Neutrophil (primary cell): Measurements from ENCODE around the gene CAV2.

Source experiments
- H3K27ac ChIP-seq: fragments of 200-600 bp; sonication (generic); 2 replicates; pipeline ENCODE4 v1.5.1; 2016; ENCODE audit warnings: mild to moderate bottlenecking, moderate library complexity
- H3K27me3 ChIP-seq: fragments of 200-600 bp; sonication (generic); 2 replicates; pipeline ENCODE4 v1.6.0; 2016; ENCODE audit warnings: mild to moderate bottlenecking
- H3K36me3 ChIP-seq: fragments of 200-600 bp; sonication (generic); 2 replicates; pipeline ENCODE4 v1.5.1; 2017
- H3K4me1 ChIP-seq, 2 experiments: fragments of 200-600 bp in 1 of 2; sonication (generic) in 1 of 2; 1 replicate in 1 of 2; 2 replicates in 1 of 2; pipeline versions ENCODE4 v1.5.1 to v1.6.1; 2013 to 2016; ENCODE audit warnings: low read depth in 1 of 2, low read length in 1 of 2, mild to moderate bottlenecking in 1 of 2, moderate library complexity in 1 of 2; ENCODE audit not compliant: control insufficient read depth in 1 of 2, insufficient read depth in 1 of 2
- H3K4me3 ChIP-seq, 2 experiments: fragments of 200-600 bp in 1 of 2; sonication (generic) in 1 of 2; 1 replicate in 1 of 2; 2 replicates in 1 of 2; pipeline ENCODE4 v1.5.1; 2013 to 2016; ENCODE audit warnings: low read depth in 1 of 2, low read length in 1 of 2, mild to moderate bottlenecking in 1 of 2, moderate library complexity in 1 of 2
- H3K9me3 ChIP-seq: fragments of 200-600 bp; sonication (generic); 2 replicates; pipeline ENCODE4 v1.5.1; 2016
- CTCF ChIP-seq: fragments of 200-600 bp; sonication (generic); IDR thresholded peaks from 2 replicates; pipeline ENCODE4 v1.5.1; 2016; ENCODE audit warnings: antibody characterized with exemption

CAV2 gene

GRCh38 chr7:116491887-116492653 lies 7.5 kb upstream of the CAV2 start:
- H3K4me3 ChIP-seq, result no peak overlapping the region
- H3K36me3 ChIP-seq, result no peaks in the 10 kb centered on the region
- TF ChIP-seq CTCF, result no peak

DNA sequence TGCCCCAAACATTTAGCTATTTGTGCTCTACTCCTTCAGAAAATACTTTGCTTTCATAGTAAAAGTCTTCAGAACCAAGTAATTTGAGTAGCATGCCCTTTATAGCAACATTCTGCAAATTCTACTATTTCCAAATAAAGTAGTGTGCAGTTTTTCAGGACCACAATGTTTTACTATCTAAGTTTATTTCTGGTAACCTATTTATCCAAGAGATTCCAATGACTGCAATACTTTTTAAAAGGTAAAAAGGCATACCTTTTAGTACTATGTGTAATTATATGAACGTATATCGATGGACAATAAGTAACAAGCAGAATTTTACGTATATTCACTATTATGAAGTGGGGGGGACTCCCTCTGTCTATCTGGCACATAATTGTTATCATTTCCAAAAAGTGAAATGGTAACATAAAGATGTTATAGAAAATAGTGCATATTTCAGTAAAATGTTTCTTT lies 6.9 kb upstream of the CAV2 start:
- H3K4me1 ChIP-seq, result no peaks in the 10 kb centered on the region
- H3K27ac ChIP-seq, result no peak overlapping the region
- H3K4me3 ChIP-seq, result no peak overlapping the region
- no peaks in the 10 kb centered on the region for H3K36me3 ChIP-seq
- no peaks in the 10 kb centered on the region for H3K9me3 ChIP-seq
- no peak for TF ChIP-seq CTCF
- H3K27me3 ChIP-seq, result peaks cover 10% of the 10 kb centered on the region

More at GRCh38 chr7:116491887-116492653, 7.5 kb upstream of the CAV2 start:
- no peaks in the 10 kb centered on the region for H3K4me1 ChIP-seq
- no peak overlapping the region for H3K27ac ChIP-seq
- H3K27me3 ChIP-seq, result peaks cover 4% of the 10 kb centered on the region
- H3K9me3 ChIP-seq, result no peaks in the 10 kb centered on the region

- Histone ChIP-seq H3K27ac (no peak overlapping the region), H3K27me3 (peaks cover 17% of the 10 kb centered on the region), H3K36me3 (no peaks in the 10 kb centered on the region), H3K4me3 (no peak overlapping the region), H3K4me1 (no peaks in the 10 kb centered on the region), H3K9me3 (no peaks in the 10 kb centered on the region)
- no peak for TF ChIP-seq CTCF
Measured at GRCh38 chr7:116493449-116493848, 6.1 kb upstream of the CAV2 start.

DNA sequence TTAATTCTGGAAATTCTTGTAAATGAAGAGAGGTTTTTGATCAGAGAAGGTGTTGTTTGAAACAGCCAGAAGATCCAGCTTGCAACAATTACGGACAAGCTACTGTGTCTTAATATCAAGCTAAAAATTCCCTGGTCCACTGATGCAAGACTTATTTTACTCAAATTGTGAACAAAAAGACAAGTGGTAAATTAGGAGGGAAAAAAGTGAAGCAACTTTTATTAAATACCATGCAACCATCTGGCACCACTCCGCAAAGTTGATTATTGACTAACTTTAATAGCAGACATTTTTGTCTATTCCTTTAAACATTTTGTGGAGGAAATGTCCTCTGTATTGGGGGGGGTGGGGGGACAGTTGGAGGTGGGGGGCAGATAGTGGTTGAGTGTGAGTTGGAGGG lies 5.1 kb upstream of the CAV2 start:
- Histone ChIP-seq H3K36me3 (no peaks in the 10 kb centered on the region), H3K4me3 (no peak overlapping the region), H3K9me3 (no peaks in the 10 kb centered on the region), H3K27ac (no peak overlapping the region), H3K4me1 (peaks cover 0 to 5% of the 10 kb centered on the region in 2 experiments), H3K27me3 (peaks cover 28% of the 10 kb centered on the region)
- no peak for TF ChIP-seq CTCF

DNA sequence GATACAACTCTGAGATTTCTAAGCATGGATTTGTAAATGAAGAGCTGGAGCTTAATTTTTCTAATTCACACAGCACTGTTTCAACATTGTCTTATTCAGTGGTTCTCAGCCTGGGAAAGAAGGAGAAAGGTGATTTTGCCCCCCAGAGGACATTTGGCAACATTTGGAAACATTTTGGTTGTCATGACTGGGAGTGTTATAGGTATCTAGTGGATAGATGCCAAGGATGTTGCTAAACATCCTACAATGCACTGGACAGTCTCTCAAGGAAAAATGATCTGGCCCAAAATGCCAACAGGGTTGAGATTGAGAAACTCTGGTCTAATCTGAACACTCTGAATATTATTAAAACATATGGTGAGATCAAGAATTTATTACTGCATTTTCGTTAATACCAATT lies 3.8 kb upstream of the CAV2 start:
- H3K9me3 ChIP-seq, result no peaks in the 10 kb centered on the region
- H3K27me3 ChIP-seq, result peaks cover 40% of the 10 kb centered on the region
- H3K4me1 ChIP-seq, result peaks cover 3 to 15% of the 10 kb centered on the region in 2 experiments
- no peak overlapping the region for H3K4me3 ChIP-seq
- H3K36me3 ChIP-seq, result no peaks in the 10 kb centered on the region
- H3K27ac ChIP-seq, result no peak overlapping the region
- TF ChIP-seq CTCF, result no peak
